ENCODE measurements around the gene SORCS1.

Gene SORCS1

DNA sequence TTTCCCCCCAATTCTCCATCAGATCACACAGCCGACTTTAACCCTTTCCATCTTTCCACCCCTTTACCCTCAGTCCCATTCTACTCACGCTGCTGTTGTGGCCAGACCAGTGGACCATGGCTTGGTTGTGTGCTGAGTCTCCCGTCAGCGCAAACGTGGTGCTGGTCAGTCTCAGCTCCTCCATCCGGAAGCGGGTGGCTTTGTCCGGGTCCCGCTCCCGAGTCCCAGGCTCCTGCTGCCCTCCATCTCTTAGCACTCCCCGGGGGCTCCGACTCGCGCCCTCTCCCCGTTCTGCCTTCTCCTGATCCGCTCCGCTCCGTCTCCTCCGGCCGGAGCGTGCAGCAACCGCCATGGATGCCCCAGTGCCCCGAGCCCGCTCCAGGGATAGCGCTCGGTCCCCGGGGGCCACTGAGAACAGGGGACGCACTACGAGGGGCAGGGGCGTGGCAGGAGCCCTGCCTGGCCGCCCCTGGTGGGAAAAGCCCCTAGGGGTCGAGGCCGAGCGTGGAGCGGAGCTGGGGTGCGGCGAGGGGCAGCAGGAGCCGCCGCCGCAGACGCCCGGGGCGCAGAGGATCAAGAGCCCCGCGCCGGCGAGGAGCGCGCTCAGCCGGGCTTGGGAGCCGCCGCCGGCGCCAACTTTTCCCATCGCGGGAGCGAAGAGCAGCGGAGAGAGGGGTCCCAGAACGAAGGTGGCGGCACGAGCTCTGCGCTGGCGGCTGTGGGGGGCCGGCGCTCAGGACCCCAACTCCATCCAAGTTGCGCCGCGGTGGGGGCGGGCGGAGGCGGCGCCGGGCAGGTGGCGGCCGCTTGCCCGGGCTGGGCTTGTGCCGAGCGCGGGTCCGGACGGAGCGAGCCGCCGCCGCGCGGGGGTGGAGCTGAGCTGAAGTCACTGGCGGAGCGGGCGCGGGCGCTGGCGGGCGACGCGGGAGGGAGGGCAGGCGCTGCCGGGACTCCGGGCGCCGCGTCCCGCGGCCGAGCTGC, at the start of gene SORCS1:
Gene SORCS1 (minus strand): TSS at position 826 of the 981 bp plus-strand sequence.
- Histone ChIP-seq H3K27me3 (ENCODE audit: low read depth, low read length) (peaks cover 12% of the 10 kb centered on the region), H3K4me3 (ENCODE audit: low read depth in 1 of 2, low read length in 2 of 2) (peak within 1 kb of the TSS; percentile 43 to 72), H3K4me1 (ENCODE audit: control insufficient read depth in 1 of 2, insufficient read depth in 2 of 2, low read length in 2 of 2) (peaks cover 0 to 13% of the 10 kb centered on the region in 2 donors), H3K36me3 (ENCODE audit: control insufficient read depth in 1 of 2, insufficient read depth in 2 of 2, low read length in 2 of 2) (no peaks in the 10 kb centered on the region), H3K9me3 (ENCODE audit: control insufficient read depth in 1 of 2, low read length in 2 of 2) (no peaks in the 10 kb centered on the region), H3K27ac (ENCODE audit: low read length) (peak within 1 kb of the TSS; percentile 45)

DNA sequence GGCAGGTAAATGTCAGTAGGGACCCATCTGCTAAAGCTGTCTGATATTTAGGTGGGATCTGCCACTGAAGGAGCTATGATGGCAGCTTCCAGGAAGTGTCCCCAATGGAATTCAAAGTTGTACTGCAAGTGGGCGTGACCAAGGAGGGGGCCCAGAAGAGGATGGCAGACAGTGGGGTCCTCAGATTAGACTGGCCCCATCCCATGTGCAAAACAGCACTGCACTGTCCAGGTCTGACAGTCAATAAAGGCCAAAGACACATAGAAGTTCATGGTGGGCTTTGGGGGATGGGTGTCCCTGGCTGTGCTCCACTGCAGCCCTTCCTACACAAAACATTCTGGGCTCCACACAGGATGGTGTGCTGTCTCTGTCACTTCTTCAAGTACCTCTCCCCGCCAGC, 49.8 kb upstream of the SORCS1 start:
- no peaks in the 10 kb centered on the region for H3K36me3 ChIP-seq (ENCODE audit: control insufficient read depth in 1 of 2, insufficient read depth in 2 of 2, low read length in 2 of 2)
- H3K27me3 ChIP-seq (ENCODE audit: low read depth, low read length) = no peaks in the 10 kb centered on the region
- H3K4me3 ChIP-seq (ENCODE audit: low read depth in 1 of 2, low read length in 2 of 2) = no peak overlapping the region
- H3K4me1 ChIP-seq (ENCODE audit: control insufficient read depth in 1 of 2, insufficient read depth in 2 of 2, low read length in 2 of 2) = no peaks in the 10 kb centered on the region
- peaks cover 0 to 3% of the 10 kb centered on the region in 2 donors for H3K9me3 ChIP-seq (ENCODE audit: control insufficient read depth in 1 of 2, low read length in 2 of 2)
- no peak overlapping the region for H3K27ac ChIP-seq (ENCODE audit: low read length)

DNA sequence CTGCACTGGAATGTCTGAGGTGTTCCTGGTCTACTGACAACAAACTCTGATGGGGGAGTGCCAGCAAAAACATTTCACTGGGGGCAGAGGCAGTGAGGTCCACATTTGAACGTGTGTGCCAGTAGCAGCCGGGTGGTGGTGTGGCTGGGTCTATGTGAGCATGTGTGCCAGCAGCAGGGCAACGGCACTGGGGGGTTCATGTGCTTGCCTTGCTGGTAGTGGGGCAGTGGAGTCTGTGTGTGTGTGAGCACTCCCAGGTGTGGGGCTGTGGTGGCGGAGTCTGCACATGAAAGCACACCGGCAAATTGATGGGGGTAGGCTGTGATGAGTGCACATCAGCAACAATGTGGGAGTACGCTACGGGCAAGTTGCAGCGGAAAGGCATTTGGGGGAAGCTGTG, 49.4 kb upstream of the SORCS1 start:
- Histone ChIP-seq H3K27me3 (ENCODE audit: low read depth, low read length) (no peaks in the 10 kb centered on the region), H3K36me3 (ENCODE audit: control insufficient read depth in 1 of 2, insufficient read depth in 2 of 2, low read length in 2 of 2) (no peaks in the 10 kb centered on the region), H3K4me3 (ENCODE audit: low read depth in 1 of 2, low read length in 2 of 2) (no peak overlapping the region), H3K27ac (ENCODE audit: low read length) (no peak overlapping the region), H3K9me3 (ENCODE audit: control insufficient read depth in 1 of 2, low read length in 2 of 2) (peaks cover 0 to 3% of the 10 kb centered on the region in 2 donors), H3K4me1 (ENCODE audit: control insufficient read depth in 1 of 2, insufficient read depth in 2 of 2, low read length in 2 of 2) (no peaks in the 10 kb centered on the region)

DNA sequence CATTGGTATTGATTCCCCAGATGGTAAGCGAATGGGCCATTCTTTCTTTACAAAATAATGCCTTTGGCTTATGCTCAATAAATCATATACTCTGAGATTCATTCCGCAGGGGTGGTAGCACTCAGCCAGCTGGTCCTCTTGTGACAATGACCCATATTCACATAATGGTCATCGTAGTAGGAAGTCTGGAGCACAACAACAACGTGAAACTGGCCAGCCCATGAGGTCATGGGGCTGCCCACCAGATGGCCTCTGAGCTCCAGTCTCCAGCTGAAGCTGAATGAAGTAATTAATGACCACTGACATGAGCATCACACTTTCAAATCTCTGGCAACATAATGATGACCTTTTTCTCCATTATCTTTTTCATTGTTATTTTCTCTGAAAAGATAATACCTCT, 42.3 kb upstream of the SORCS1 start:
- Histone ChIP-seq H3K4me3 (ENCODE audit: low read depth in 1 of 2, low read length in 2 of 2) (no peak overlapping the region), H3K9me3 (ENCODE audit: control insufficient read depth in 1 of 2, low read length in 2 of 2) (peaks cover 0 to 3% of the 10 kb centered on the region in 2 donors), H3K36me3 (ENCODE audit: control insufficient read depth in 1 of 2, insufficient read depth in 2 of 2, low read length in 2 of 2) (no peaks in the 10 kb centered on the region), H3K27ac (ENCODE audit: low read length) (no peak overlapping the region), H3K27me3 (ENCODE audit: low read depth, low read length) (no peaks in the 10 kb centered on the region), H3K4me1 (ENCODE audit: control insufficient read depth in 1 of 2, insufficient read depth in 2 of 2, low read length in 2 of 2) (no peaks in the 10 kb centered on the region)

DNA sequence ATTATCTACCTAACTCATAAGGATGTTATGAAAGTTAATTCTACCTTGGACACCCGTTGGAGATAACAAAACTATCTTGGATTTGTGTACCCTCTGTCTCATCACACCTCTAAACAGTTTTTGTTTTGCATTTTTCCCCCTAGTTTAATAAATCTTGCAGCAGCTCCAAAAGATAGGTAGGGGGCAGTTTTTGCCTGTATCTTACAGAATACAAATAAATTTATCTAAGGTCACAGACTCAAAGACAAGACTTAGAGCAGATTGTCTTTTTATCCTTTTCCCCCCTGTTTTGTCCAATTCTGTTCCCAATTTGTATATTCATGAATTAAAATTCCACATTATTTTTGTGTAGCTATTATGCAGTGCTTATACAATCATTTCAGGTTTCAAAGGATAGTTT, 5.0 kb upstream of the SORCS1 start:
- Histone ChIP-seq H3K27ac (ENCODE audit: low read length) (no peak overlapping the region), H3K27me3 (ENCODE audit: low read depth, low read length) (peaks cover 8% of the 10 kb centered on the region), H3K4me3 (ENCODE audit: low read depth in 1 of 2, low read length in 2 of 2) (no peak overlapping the region), H3K4me1 (ENCODE audit: control insufficient read depth in 1 of 2, insufficient read depth in 2 of 2, low read length in 2 of 2) (peaks cover 0 to 4% of the 10 kb centered on the region in 2 donors), H3K36me3 (ENCODE audit: control insufficient read depth in 1 of 2, insufficient read depth in 2 of 2, low read length in 2 of 2) (no peaks in the 10 kb centered on the region), H3K9me3 (ENCODE audit: control insufficient read depth in 1 of 2, low read length in 2 of 2) (no peaks in the 10 kb centered on the region)

DNA sequence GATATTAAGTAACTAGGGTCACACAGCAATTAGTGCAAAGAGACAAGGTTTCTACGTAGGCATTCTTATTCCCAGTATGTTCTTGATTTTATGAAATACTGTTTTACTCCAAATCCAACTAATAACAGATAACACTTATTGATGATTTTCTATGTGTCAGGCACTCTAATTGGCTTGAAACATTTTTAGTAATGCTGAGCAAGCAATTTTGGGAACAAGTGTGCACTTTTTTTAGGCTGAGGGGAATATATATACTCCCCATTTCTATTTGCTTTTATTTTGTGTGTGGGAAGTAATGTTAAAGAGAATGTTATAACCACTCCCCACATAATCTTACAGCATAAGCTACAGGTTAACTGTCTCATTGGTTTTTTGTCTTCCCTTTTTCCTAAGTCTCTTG, 4.2 kb upstream of the SORCS1 start:
- H3K27ac ChIP-seq (ENCODE audit: low read length) = no peak overlapping the region
- no peaks in the 10 kb centered on the region for H3K9me3 ChIP-seq (ENCODE audit: control insufficient read depth in 1 of 2, low read length in 2 of 2)
- H3K4me1 ChIP-seq (ENCODE audit: control insufficient read depth in 1 of 2, insufficient read depth in 2 of 2, low read length in 2 of 2) = peaks cover 0 to 10% of the 10 kb centered on the region in 2 donors
- no peak overlapping the region for H3K4me3 ChIP-seq (ENCODE audit: low read depth in 1 of 2, low read length in 2 of 2)
- H3K27me3 ChIP-seq (ENCODE audit: low read depth, low read length) = peaks cover 8% of the 10 kb centered on the region
- H3K36me3 ChIP-seq (ENCODE audit: control insufficient read depth in 1 of 2, insufficient read depth in 2 of 2, low read length in 2 of 2) = no peaks in the 10 kb centered on the region

DNA sequence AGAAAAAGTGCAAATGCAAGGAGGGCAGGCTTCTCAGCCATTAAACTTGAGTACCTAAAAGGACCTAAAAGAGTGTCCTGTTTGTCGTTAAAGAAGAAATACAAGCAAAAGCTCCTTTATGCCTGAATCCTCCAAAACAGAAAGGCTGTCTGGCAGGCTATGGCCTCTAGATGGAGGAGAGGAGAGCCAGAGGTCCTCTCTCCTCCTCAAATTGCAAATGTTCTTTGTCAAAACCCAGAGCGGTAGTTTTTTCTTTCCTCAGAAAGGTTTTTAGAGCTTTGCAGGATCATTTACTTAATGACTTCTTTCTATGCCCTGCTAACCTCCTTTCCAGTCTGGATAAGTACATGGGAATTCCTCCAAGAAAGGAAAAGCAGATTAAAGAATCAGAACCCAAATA, 1.9 kb upstream of the SORCS1 start:
- Histone ChIP-seq H3K36me3 (ENCODE audit: control insufficient read depth in 1 of 2, insufficient read depth in 2 of 2, low read length in 2 of 2) (no peaks in the 10 kb centered on the region), H3K27ac (ENCODE audit: low read length) (no peak overlapping the region), H3K9me3 (ENCODE audit: control insufficient read depth in 1 of 2, low read length in 2 of 2) (no peaks in the 10 kb centered on the region), H3K4me1 (ENCODE audit: control insufficient read depth in 1 of 2, insufficient read depth in 2 of 2, low read length in 2 of 2) (peaks cover 0 to 13% of the 10 kb centered on the region in 2 donors), H3K27me3 (ENCODE audit: low read depth, low read length) (peaks cover 8% of the 10 kb centered on the region), H3K4me3 (ENCODE audit: low read depth in 1 of 2, low read length in 2 of 2) (no peak overlapping the region)

DNA sequence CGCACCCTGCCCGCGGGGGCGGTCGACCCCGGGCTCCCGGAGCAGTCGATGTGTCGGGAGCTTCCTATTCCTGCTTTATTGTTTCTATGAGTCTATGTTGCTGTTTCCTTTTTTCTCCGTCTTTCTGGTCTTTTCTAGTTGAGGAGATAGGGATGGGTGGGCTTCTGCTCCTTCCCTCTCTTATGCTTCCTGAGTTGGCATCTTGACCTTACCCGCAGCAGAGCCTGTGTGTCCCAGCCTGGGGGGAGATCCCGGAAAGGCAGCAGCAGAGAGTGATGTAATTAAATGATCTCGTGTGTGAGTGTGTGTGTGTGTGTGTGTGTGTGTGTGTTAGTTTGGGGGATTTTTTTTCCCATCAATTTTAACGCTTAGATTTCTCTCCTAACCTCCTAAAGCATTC, 486 bp upstream of the SORCS1 start:
- Histone ChIP-seq H3K27me3 (ENCODE audit: low read depth, low read length) (peaks cover 12% of the 10 kb centered on the region), H3K4me3 (ENCODE audit: low read depth in 1 of 2, low read length in 2 of 2) (peak overlapping the region; percentile 43 to 52), H3K27ac (ENCODE audit: low read length) (no peak overlapping the region)

DNA sequence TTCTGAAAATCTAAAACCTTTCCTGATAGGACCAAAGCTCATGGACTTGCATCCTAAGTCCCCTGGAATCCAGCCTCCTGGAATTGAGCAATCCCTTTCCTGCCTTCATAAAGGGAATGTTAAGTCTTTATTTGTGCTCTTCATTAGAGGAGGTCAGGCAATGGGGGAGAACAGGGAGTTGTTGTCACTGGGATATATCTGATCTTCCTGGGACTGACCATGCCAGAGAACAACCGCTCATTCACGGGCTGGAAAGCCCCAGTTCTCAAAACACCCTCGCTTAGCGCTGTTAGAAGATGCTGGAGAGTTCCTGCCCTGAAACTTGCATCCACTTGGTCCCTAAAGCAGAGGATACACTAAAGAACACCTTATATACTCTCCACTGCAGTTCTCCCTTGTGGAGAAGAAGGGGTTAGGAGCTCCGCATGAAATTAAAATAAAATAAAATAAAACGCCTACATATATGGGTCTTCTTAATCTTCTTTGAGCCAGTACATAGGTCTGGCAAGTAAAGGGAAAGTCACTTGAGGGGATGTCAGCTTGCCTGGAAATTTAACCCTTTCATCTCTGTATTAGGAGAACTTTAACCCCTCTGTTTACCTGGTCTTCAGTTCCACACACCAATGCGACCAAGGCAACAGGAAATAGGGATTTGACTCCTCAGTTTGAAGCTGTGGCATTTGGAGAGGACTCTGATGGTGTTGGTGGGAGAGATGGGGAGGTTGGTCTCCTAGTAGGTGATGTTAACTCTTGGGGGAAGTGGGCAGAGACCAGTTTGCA, 1.2 kb downstream of the SORCS1 start:
- Histone ChIP-seq H3K36me3 (ENCODE audit: control insufficient read depth in 1 of 2, insufficient read depth in 2 of 2, low read length in 2 of 2) (no peaks in the 10 kb centered on the region), H3K27me3 (ENCODE audit: low read depth, low read length) (peaks cover 12% of the 10 kb centered on the region), H3K9me3 (ENCODE audit: control insufficient read depth in 1 of 2, low read length in 2 of 2) (no peaks in the 10 kb centered on the region), H3K4me3 (ENCODE audit: low read depth in 1 of 2, low read length in 2 of 2) (peak overlapping the region; percentile 34 to 72), H3K27ac (ENCODE audit: low read length) (peak overlapping the region; percentile 45), H3K4me1 (ENCODE audit: control insufficient read depth in 1 of 2, insufficient read depth in 2 of 2, low read length in 2 of 2) (peaks cover 0 to 13% of the 10 kb centered on the region in 2 donors)

More for the DNA sequence above, 486 bp upstream of the SORCS1 start:
- H3K9me3 ChIP-seq (ENCODE audit: control insufficient read depth in 1 of 2, low read length in 2 of 2) = no peaks in the 10 kb centered on the region
- H3K4me1 ChIP-seq (ENCODE audit: control insufficient read depth in 1 of 2, insufficient read depth in 2 of 2, low read length in 2 of 2) = peaks cover 0 to 13% of the 10 kb centered on the region in 2 donors
- no peaks in the 10 kb centered on the region for H3K36me3 ChIP-seq (ENCODE audit: control insufficient read depth in 1 of 2, insufficient read depth in 2 of 2, low read length in 2 of 2)

DNA sequence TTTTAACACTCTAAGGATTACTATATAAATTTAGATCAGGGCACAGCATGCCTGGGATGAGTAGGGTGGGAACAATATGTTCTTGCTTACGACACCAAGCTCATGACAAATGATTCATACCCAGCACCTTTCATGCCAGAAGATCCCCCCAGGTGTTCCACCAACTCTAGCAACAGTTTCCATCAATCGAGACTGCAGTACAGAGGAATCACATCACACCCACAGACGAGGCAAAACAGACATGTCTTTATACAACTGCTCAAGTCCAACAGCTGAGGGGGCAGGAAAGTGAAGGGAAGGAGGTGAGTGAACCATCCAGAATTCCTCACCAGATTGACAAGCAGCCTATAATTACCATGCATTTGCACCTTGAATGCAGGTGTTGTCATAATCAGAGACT, 3.6 kb downstream of the SORCS1 start:
- no peaks in the 10 kb centered on the region for H3K36me3 ChIP-seq (ENCODE audit: control insufficient read depth in 1 of 2, insufficient read depth in 2 of 2, low read length in 2 of 2)
- H3K9me3 ChIP-seq (ENCODE audit: control insufficient read depth in 1 of 2, low read length in 2 of 2) = no peaks in the 10 kb centered on the region
- no peak overlapping the region for H3K27ac ChIP-seq (ENCODE audit: low read length)
- peaks cover 12% of the 10 kb centered on the region for H3K27me3 ChIP-seq (ENCODE audit: low read depth, low read length)
- peaks cover 0 to 13% of the 10 kb centered on the region in 2 donors for H3K4me1 ChIP-seq (ENCODE audit: control insufficient read depth in 1 of 2, insufficient read depth in 2 of 2, low read length in 2 of 2)
- H3K4me3 ChIP-seq (ENCODE audit: low read depth in 1 of 2, low read length in 2 of 2) = no peak overlapping the region

DNA sequence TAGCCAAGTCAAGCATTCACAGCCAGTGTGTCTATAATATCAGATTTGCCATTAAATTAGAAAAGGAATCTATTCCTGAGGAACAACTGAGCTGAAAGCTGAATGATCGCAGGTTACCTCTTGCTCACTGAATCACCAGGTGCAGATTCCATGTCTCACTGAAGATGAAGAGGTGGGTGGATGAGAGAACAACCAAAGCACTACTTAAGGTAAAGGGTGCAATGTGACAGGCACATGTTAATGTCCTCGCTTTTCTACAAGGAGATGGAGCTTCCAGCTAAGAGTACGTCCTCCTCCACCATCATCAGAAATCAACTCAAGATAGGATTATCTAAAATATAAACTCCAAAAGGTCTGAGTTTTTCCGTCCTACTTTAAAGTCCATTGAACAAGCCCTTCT, 4.6 kb downstream of the SORCS1 start:
- Histone ChIP-seq H3K27ac (ENCODE audit: low read length) (no peak overlapping the region), H3K4me1 (ENCODE audit: control insufficient read depth in 1 of 2, insufficient read depth in 2 of 2, low read length in 2 of 2) (peaks cover 0 to 10% of the 10 kb centered on the region in 2 donors), H3K9me3 (ENCODE audit: control insufficient read depth in 1 of 2, low read length in 2 of 2) (no peaks in the 10 kb centered on the region), H3K4me3 (ENCODE audit: low read depth in 1 of 2, low read length in 2 of 2) (no peak overlapping the region), H3K36me3 (ENCODE audit: control insufficient read depth in 1 of 2, insufficient read depth in 2 of 2, low read length in 2 of 2) (no peaks in the 10 kb centered on the region), H3K27me3 (ENCODE audit: low read depth, low read length) (peaks cover 4% of the 10 kb centered on the region)
